Natural killer cell (primary cell): ENCODE measurements around the gene RUNX3. TPM values are rescaled to one million over a fixed set of nuclear protein-coding genes. Genes with fewer than 3 reads are reported as not detected.

Experiments
- ATAC-seq, 3 donors: fragments of 150-1000 bp in 2 of 3; fragments of 200-7000 bp in 1 of 3; cut with Tn5 transposase; 1 replicate in 1 of 3; 2 replicates in 2 of 3; pipeline ENCODE4 v1.10.0; 2021; ENCODE audit warnings: mild to moderate bottlenecking in 2 of 3, moderate library complexity in 2 of 3
- DNase-seq, 2 donors: peaks; one replicate each; pipeline versions ENCODE4 v3.0.0 to v3.0.0-alpha.2; 2013 to 2021; ENCODE audit warnings: mixed read lengths in 1 of 2
- H3K27ac ChIP-seq: one replicate; pipeline ENCODE4 v1.5.1; 2013; ENCODE audit warnings: mild to moderate bottlenecking, low read length
- H3K27me3 ChIP-seq: one replicate; pipeline ENCODE4 v1.6.1; 2013; ENCODE audit warnings: low read length; ENCODE audit not compliant: control insufficient read depth, insufficient read depth
- H3K36me3 ChIP-seq: one replicate; pipeline ENCODE4 v1.6.1; 2013; ENCODE audit warnings: low read length; ENCODE audit not compliant: control insufficient read depth, insufficient read depth
- H3K4me1 ChIP-seq: one replicate; pipeline ENCODE4 v1.6.1; 2013; ENCODE audit warnings: low read length; ENCODE audit not compliant: control insufficient read depth, insufficient read depth
- H3K4me3 ChIP-seq: one replicate; pipeline ENCODE4 v1.5.1; 2013; ENCODE audit warnings: low read length
- H3K9me3 ChIP-seq: one replicate; pipeline ENCODE4 v1.6.1; 2013; ENCODE audit warnings: low read length; ENCODE audit not compliant: control insufficient read depth, insufficient read depth
- H3K27ac Mint-ChIP-seq, 2 donors: one replicate each; pipeline ENCODE4 v1.8.0; 2022; ENCODE audit warnings: mild to moderate bottlenecking in 2 of 2, mixed read lengths in 2 of 2, moderate library complexity in 1 of 2
- H3K27me3 Mint-ChIP-seq, 2 donors: one replicate each; pipeline ENCODE4 v1.8.0; 2022; ENCODE audit warnings: low read depth in 2 of 2, mixed read lengths in 2 of 2
- H3K36me3 Mint-ChIP-seq: one replicate; pipeline ENCODE4 v1.8.0; 2022; ENCODE audit warnings: mixed read lengths
- H3K4me1 Mint-ChIP-seq, 2 donors: one replicate each; pipeline ENCODE4 v1.8.0; 2022; ENCODE audit warnings: mixed read lengths in 2 of 2
- H3K4me3 Mint-ChIP-seq: one replicate; pipeline ENCODE4 v1.8.0; 2022; ENCODE audit warnings: mild to moderate bottlenecking, moderate library complexity, mixed read lengths
- H3K9me3 Mint-ChIP-seq, 2 donors: one replicate each; pipeline ENCODE4 v1.8.0; 2022; ENCODE audit warnings: mixed read lengths in 2 of 2
- WGBS: methylation state at CpG from one replicate; pipeline ENCODE4 v1.1.7; 2013; ENCODE audit warnings: missing lambda C conversion rate; ENCODE audit not compliant: insufficient coverage; 5-methylcytosine and 5-hydroxymethylcytosine counted together
- intact Hi-C: fragments of 100-400 bp; cut with micrococcal nuclease; formaldehyde crosslinking; loops from one replicate; pipeline ENCODE4 v1.14.2; 2022
- total RNA-seq, 4 donors: library from RNA; stranded (reverse); fragments of 120-200 nt in 1 of 4; gene quantifications; one replicate each; pipeline versions ENCODE4 v1.2.3 to v1.2.4, GENCODE V29; 2013 to 2022
- TF ChIP-seq, protein P1 (sequence below): fragments of 200-600 bp; IDR thresholded peaks from one replicate; pipeline ENCODE4 v1.8.0; 2022; ENCODE audit warnings: antibody characterized with exemption

The RUNX3 gene
- total RNA-seq, 3 donors from 2014 or later (not counting 1 experiment from before 2014, with no cell fraction given) = 537 to 630 (median 601) TPM

DNA sequence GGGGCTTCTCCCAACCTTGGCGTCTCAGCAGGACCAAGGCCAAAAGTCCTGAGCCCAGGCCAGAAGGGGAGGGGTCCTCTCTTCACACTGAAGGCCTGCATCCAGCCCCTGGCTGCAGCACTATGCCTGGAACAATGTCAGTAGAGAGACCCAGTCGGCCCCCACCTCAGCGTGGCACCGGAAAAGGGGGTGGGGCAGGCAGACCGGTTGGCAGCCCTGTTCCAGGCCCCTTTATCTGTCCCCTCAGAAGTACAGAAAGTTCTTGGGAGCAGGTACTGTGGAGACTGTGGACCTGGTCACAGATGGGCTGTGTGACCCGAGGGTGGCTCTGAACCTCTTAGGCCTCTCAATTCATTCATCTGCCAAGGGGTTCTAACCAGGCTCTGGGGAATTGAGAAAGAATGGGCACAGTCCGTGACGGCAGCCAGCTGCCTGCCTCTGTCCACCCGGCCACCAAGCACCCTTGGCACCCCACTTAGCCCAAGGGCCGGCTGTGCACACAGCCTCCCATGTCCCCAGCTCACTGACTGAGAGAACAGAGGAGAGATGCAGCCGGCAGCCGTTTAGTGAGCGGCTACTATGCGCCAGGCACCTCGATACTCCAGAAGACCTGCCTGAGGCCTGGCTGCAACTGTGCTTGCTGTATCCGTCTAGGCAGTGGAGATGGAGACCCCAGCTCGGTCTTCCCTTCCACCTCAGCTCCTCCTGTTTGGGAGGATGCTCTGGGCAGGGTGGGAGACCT, 23.9 kb downstream of the RUNX3 start:
- no peaks in the 10 kb centered on the region for H3K9me3 Mint-ChIP-seq
- ATAC-seq (no peak), DNase-seq (peak in 1 of 2 donors; percentile 15)
- Histone ChIP-seq H3K27me3 (no peaks in the 10 kb centered on the region), H3K4me1 (peaks cover 99% of the 10 kb centered on the region), H3K4me3 (no peak overlapping the region), H3K9me3 (no peaks in the 10 kb centered on the region), H3K36me3 (peaks cover 96% of the 10 kb centered on the region), H3K27ac (peak overlapping the region; percentile 100)
- peak overlapping the region; percentile 67 for H3K4me3 Mint-ChIP-seq
- H3K27ac Mint-ChIP-seq = peak overlapping the region; percentile 99
- intact Hi-C loops = no loop called here
- TF ChIP-seq, protein P1, sequence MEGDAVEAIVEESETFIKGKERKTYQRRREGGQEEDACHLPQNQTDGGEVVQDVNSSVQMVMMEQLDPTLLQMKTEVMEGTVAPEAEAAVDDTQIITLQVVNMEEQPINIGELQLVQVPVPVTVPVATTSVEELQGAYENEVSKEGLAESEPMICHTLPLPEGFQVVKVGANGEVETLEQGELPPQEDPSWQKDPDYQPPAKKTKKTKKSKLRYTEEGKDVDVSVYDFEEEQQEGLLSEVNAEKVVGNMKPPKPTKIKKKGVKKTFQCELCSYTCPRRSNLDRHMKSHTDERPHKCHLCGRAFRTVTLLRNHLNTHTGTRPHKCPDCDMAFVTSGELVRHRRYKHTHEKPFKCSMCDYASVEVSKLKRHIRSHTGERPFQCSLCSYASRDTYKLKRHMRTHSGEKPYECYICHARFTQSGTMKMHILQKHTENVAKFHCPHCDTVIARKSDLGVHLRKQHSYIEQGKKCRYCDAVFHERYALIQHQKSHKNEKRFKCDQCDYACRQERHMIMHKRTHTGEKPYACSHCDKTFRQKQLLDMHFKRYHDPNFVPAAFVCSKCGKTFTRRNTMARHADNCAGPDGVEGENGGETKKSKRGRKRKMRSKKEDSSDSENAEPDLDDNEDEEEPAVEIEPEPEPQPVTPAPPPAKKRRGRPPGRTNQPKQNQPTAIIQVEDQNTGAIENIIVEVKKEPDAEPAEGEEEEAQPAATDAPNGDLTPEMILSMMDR = no peak
- WGBS = 87% methylated on average over 17 of the region's 17 CpGs
- peaks cover 18% of the 10 kb centered on the region for H3K36me3 Mint-ChIP-seq
- H3K27me3 Mint-ChIP-seq = no peaks in the 10 kb centered on the region
- peaks cover 57 to 90% of the 10 kb centered on the region in 2 donors for H3K4me1 Mint-ChIP-seq

DNA sequence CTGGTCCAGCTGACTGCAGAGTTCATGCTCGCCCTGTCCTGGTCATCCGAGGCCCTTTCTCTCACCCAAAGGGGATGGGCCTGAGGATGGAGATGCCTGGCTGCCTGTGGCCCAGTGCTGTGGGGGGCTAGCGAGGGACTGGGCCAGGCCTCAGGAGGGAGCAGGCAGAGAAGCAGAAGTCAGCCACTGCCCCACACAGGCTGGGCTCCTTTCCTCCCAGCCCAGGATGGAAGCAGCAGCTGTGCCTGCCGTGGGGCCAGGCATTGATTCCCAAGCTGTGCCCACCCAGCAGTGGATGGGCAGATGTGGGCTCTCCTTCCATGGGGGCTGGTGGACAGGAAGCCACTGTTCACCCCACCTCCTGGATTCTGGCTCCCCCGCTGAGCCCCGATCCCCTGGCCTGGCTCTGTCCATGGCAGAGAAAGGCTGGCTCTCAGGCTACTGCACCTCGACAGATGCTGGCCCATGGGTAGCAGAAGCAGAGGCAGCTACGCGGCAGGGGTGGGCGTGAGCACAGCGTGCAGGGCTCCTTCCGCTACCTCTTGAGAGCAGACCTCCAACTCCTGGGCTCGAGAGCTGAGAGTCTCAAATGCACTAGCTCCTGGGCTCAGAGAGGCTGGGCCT, 24.6 kb downstream of the RUNX3 start:
- Mint-ChIP-seq H3K9me3 (no peaks in the 10 kb centered on the region), H3K27ac (peak overlapping the region; percentile 99), H3K4me3 (peak overlapping the region; percentile 28), H3K4me1 (peaks cover 55 to 89% of the 10 kb centered on the region in 2 donors), H3K36me3 (peaks cover 18% of the 10 kb centered on the region), H3K27me3 (no peaks in the 10 kb centered on the region)
- peaks cover 99% of the 10 kb centered on the region for H3K4me1 ChIP-seq
- H3K9me3 ChIP-seq = no peaks in the 10 kb centered on the region
- TF ChIP-seq, protein P1 = no peak
- intact Hi-C loops = no loop called here
- DNase-seq = peak in 1 of 2 donors; percentile 16
- WGBS = 85% methylated on average over 13 of the region's 13 CpGs
- peaks cover 95% of the 10 kb centered on the region for H3K36me3 ChIP-seq
- no peak for ATAC-seq
- H3K27me3 ChIP-seq = no peaks in the 10 kb centered on the region
- peak overlapping the region; percentile 100 for H3K27ac ChIP-seq
- no peak overlapping the region for H3K4me3 ChIP-seq

DNA sequence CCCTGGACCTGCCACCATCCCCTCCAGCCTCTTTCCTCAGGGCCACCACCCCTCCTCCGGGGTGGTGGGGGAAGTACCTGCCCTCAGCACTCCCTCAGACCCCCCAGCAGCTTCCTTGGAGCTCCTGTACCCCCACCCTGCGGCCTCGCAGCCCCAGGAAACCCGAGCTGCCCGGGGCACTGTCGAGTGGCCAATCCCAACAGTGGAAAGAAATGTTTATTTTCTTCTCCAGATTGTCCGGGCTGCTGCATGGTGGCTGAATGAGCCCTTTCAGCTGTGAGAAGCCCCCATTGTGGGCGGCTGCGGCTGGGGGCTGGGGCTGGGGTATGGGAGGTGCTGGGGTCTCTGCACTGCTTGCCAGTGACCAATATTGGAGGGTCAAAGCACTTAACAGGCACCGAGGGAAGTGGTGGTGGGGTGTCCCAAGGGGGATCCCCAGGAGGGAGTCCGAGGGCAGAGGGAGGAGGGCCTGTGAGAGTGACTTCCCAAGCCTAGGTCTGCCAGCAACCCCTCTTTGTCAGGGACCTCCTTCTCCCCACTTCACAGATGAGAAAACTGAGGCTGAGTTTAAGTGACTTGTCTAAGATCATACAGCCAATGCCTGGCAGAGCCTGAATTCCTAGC, 25.2 kb downstream of the RUNX3 start:
- peaks cover 18% of the 10 kb centered on the region for H3K36me3 Mint-ChIP-seq
- Histone ChIP-seq H3K9me3 (no peaks in the 10 kb centered on the region), H3K36me3 (peaks cover 91% of the 10 kb centered on the region), H3K27ac (peak overlapping the region; percentile 100), H3K4me3 (no peak overlapping the region), H3K27me3 (no peaks in the 10 kb centered on the region), H3K4me1 (peaks cover 99% of the 10 kb centered on the region)
- DNase-seq (peak; percentile 13 to 15), ATAC-seq (no peak)
- WGBS = 81% methylated on average over 11 of the region's 11 CpGs
- peak overlapping the region; percentile 99 for H3K27ac Mint-ChIP-seq
- peaks cover 58 to 89% of the 10 kb centered on the region in 2 donors for H3K4me1 Mint-ChIP-seq
- TF ChIP-seq, protein P1 = no peak
- H3K4me3 Mint-ChIP-seq = no peak overlapping the region
- intact Hi-C loops = no loop called here
- no peaks in the 10 kb centered on the region for H3K9me3 Mint-ChIP-seq
- no peaks in the 10 kb centered on the region for H3K27me3 Mint-ChIP-seq
